NCI-H2081 (cell line): ENCODE results near the gene MMD.
A peak's percentile ranks its signal among the peaks of the same experiment; 100 is the strongest.

Experiments
- DNase-seq, 2 experiments: peaks; one replicate each; lab custom pipeline; 2025; lab: John Stamatoyannopoulos, UW

The MMD gene

GRCh38 chr17:55348749-55349354 is 72.8 kb downstream of the MMD start:
- DNase-seq = peak; percentile 42 to 54

GRCh38 chr17:55347341-55347740 is 74.3 kb downstream of the MMD start:
- DNase-seq = no peak

- DNase-seq = peak in 1 of 2 experiments; percentile 13
These were observed 75.0 kb downstream of the MMD start for GRCh38 chr17:55346658-55347057.

GRCh38 chr17:55345132-55345531 is 76.5 kb downstream of the MMD start:
- DNase-seq = no peak

GRCh38 chr17:55344514-55344997 is 77.1 kb downstream of the MMD start:
- DNase-seq = no peak

GRCh38 chr17:55343900-55344513 is 77.6 kb downstream of the MMD start:
- no peak for DNase-seq

GRCh38 chr17:55342800-55343585 is 78.6 kb downstream of the MMD start:
- DNase-seq = no peak
